Upper lobe of left lung (tissue), 4 donors: ENCODE results near the gene PKMYT1.

ENCODE experiments used
- CTCF ChIP-seq, 6 experiments: fragments of 450-650 bp in 4 of 6; fragments of 200-600 bp in 2 of 6; sonication (generic) in 2 of 6; IDR thresholded peaks; one replicate each; pipeline ENCODE4 v1.5.1; 2016 to 2019; ENCODE audit warnings: antibody characterized with exemption in 6 of 6
- EP300 ChIP-seq, 4 donors: sonication (generic); formaldehyde crosslinking; IDR thresholded peaks; one replicate each; pipeline ENCODE4 v1.5.1; 2017; ENCODE audit warnings: antibody characterized with exemption in 4 of 4, control low read depth in 2 of 4
- POLR2A ChIP-seq, 4 donors: fragments of 450-650 bp; IDR thresholded peaks; one replicate each; pipeline ENCODE4 v1.5.1; 2016 to 2017; ENCODE audit warnings: antibody characterized with exemption in 4 of 4, mild to moderate bottlenecking in 2 of 4
- POLR2AphosphoS5 ChIP-seq, 2 donors: sonication (generic); formaldehyde crosslinking; IDR thresholded peaks; one replicate each; pipeline ENCODE4 v1.5.1; 2017; ENCODE audit warnings: antibody characterized with exemption in 2 of 2

GRCh38 chr16:2963723-2964474, 16.3 kb downstream of the PKMYT1 start, which contains the start of gene KREMEN2:
- TF ChIP-seq CTCF (IDR thresholded peaks at IDR 0.05) (no peak), EP300 (IDR thresholded peaks at IDR 0.05) (no peak), POLR2AphosphoS5 (IDR thresholded peaks at IDR 0.05) (no peak), POLR2A (IDR thresholded peaks at IDR 0.05) (no peak)
